ENCODE results near the gene ST8SIA6.
"Not testable (repeated sequence)": the region's sequence is repeated elsewhere in the genome, so short reads cannot be mapped to it uniquely, and the experiment has no call there.

Gene ST8SIA6

GRCh38 chr10:17425584-17426262, 28.7 kb downstream of the ST8SIA6 start:
- no peak for DNase-seq

GRCh38 chr10:17423632-17424186, 30.7 kb downstream of the ST8SIA6 start:
- no peak for DNase-seq

- DNase-seq = no peak
Measured at GRCh38 chr10:17422931-17423330, 31.5 kb downstream of the ST8SIA6 start.

- no peak for DNase-seq
Measured at GRCh38 chr10:17418249-17418648, 36.1 kb downstream of the ST8SIA6 start.

- DNase-seq = no peak
Measured at GRCh38 chr10:17416442-17417211, 37.8 kb downstream of the ST8SIA6 start.

GRCh38 chr10:17415046-17415658, 39.2 kb downstream of the ST8SIA6 start:
- DNase-seq = no peak

GRCh38 chr10:17414484-17414883, 39.9 kb downstream of the ST8SIA6 start:
- DNase-seq = no peak

GRCh38 chr10:17413876-17414275, 40.5 kb downstream of the ST8SIA6 start:
- no peak for DNase-seq

GRCh38 chr10:17412323-17412722, 42.1 kb downstream of the ST8SIA6 start:
- DNase-seq = no peak

- DNase-seq = no peak
Measured at GRCh38 chr10:17410907-17411306, 43.5 kb downstream of the ST8SIA6 start.

GRCh38 chr10:17409170-17409733, 45.1 kb downstream of the ST8SIA6 start:
- DNase-seq = no peak

GRCh38 chr10:17407047-17407446, 47.3 kb downstream of the ST8SIA6 start:
- no peak for DNase-seq

GRCh38 chr10:17406036-17406834, 48.2 kb downstream of the ST8SIA6 start:
- DNase-seq = no peak

GRCh38 chr10:17403161-17403560, 51.2 kb downstream of the ST8SIA6 start:
- no peak for DNase-seq

- not testable (repeated sequence) for DNase-seq
Measured at GRCh38 chr10:17402040-17402439, 52.4 kb downstream of the ST8SIA6 start.

- DNase-seq = no peak
Measured at GRCh38 chr10:17396004-17396403, 58.4 kb downstream of the ST8SIA6 start.

GRCh38 chr10:17394854-17395253, 59.5 kb downstream of the ST8SIA6 start:
- DNase-seq = no peak

GRCh38 chr10:17387861-17388503, 66.4 kb downstream of the ST8SIA6 start:
- DNase-seq = peak; percentile 12 to 22

GRCh38 chr10:17386616-17387075, 67.7 kb downstream of the ST8SIA6 start:
- DNase-seq = peak; percentile 61 to 68

- DNase-seq = no peak
Measured at GRCh38 chr10:17386021-17386420, 68.4 kb downstream of the ST8SIA6 start.

GRCh38 chr10:17385066-17385465, 69.3 kb downstream of the ST8SIA6 start:
- no peak for DNase-seq
